Esophagus squamous epithelium (tissue), 4 donors: ENCODE measurements around the gene KNSTRN.

Experiments
- CTCF ChIP-seq, 6 experiments: fragments of 450-650 bp in 4 of 6; fragments of 200-600 bp in 2 of 6; sonication (generic) in 2 of 6; IDR thresholded peaks; one replicate each; pipeline ENCODE4 v1.5.1; 2016 to 2019; ENCODE audit warnings: antibody characterized with exemption in 6 of 6, mild to moderate bottlenecking in 4 of 6, moderate library complexity in 4 of 6
- POLR2A ChIP-seq, 4 donors: fragments of 450-650 bp; IDR thresholded peaks; one replicate each; pipeline ENCODE4 v1.6.1; 2017; ENCODE audit warnings: antibody characterized with exemption in 4 of 4, mild to moderate bottlenecking in 4 of 4, moderate library complexity in 3 of 4

- TF ChIP-seq CTCF (IDR thresholded peaks at IDR 0.05), result no peak
- no peak for TF ChIP-seq POLR2A (IDR thresholded peaks at IDR 0.05)
Measured at GRCh38 chr15:40364251-40364650, 18.3 kb upstream of the KNSTRN start.
